Neural cell (in vitro differentiated cells): ENCODE results near the gene MDM2. TPM values are rescaled to one million over a fixed set of nuclear protein-coding genes. Genes with fewer than 3 reads are reported as not detected.

Source experiments
- H2AFZ ChIP-seq: fragments of 200-600, 300-800 bp; sonication (generic), shearing (Covaris generic); 2 replicates; pipeline ENCODE4 v1.6.0; 2014; ENCODE audit warnings: low read depth, mild to moderate bottlenecking, antibody characterized with exemption, low read length, moderate library complexity
- H3F3A ChIP-seq: fragments of 200-600 bp; shearing (Covaris generic); 2 replicates; pipeline ENCODE4 v1.6.1; 2016; ENCODE audit warnings: mild to moderate bottlenecking, moderate library complexity, mixed read lengths, antibody characterized with exemption, low read length; ENCODE audit not compliant: insufficient read depth, poor library complexity, severe bottlenecking
- H3K27ac ChIP-seq: fragments of 200-600, 300-800 bp; sonication (generic), shearing (Covaris generic); 2 replicates; pipeline ENCODE4 v1.5.1; 2014; ENCODE audit warnings: mild to moderate bottlenecking, low read length, moderate library complexity
- H3K27me3 ChIP-seq: fragments of 300-800, 200-600 bp; sonication (generic), shearing (Covaris generic); 2 replicates; pipeline ENCODE4 v1.6.0; 2014; ENCODE audit warnings: mild to moderate bottlenecking, low read depth, low read length, moderate library complexity; ENCODE audit not compliant: insufficient read depth
- H3K36me3 ChIP-seq: fragments of 300-800, 200-600 bp; sonication (generic), shearing (Covaris generic); 2 replicates; pipeline ENCODE4 v1.5.1; 2014; ENCODE audit warnings: mild to moderate bottlenecking, antibody characterized with exemption, low read length, moderate library complexity; ENCODE audit not compliant: insufficient read depth
- H3K4me2 ChIP-seq: fragments of 300-800, 200-600 bp; sonication (generic), shearing (Covaris generic); 2 replicates; pipeline ENCODE4 v1.6.0; 2014; ENCODE audit warnings: mild to moderate bottlenecking, low read length
- H3K4me3 ChIP-seq: fragments of 300-800, 200-600 bp; sonication (generic), shearing (Covaris generic); 2 replicates; pipeline ENCODE4 v1.5.1; 2014; ENCODE audit warnings: mild to moderate bottlenecking, low read length, moderate library complexity
- H3K79me2 ChIP-seq: fragments of 200-600 bp; shearing (Covaris generic); replicated peaks from 2 replicates; pipeline ENCODE4 v1.6.0; 2014; ENCODE audit warnings: mild to moderate bottlenecking, low read length, moderate library complexity; ENCODE audit not compliant: insufficient read depth
- H3K9ac ChIP-seq: fragments of 300-800, 200-600 bp; sonication (generic), shearing (Covaris generic); 2 replicates; pipeline ENCODE4 v1.6.1; 2016; ENCODE audit warnings: mild to moderate bottlenecking, low read length, mixed read lengths
- H3K9me2 ChIP-seq: fragments of 200-600 bp; shearing (Covaris generic); 2 replicates; pipeline ENCODE4 v1.6.1; 2016; ENCODE audit warnings: mild to moderate bottlenecking, low read length, mixed read lengths; ENCODE audit not compliant: insufficient read depth
- H3K9me3 ChIP-seq: fragments of 200-600, 300-800 bp; sonication (generic), shearing (Covaris generic); 2 replicates; pipeline ENCODE4 v1.6.1; 2016; ENCODE audit warnings: mild to moderate bottlenecking, mixed run types, low read length, moderate library complexity, mixed read lengths
- H4K20me1 ChIP-seq: fragments of 200-600 bp; shearing (Covaris generic); 2 replicates; pipeline ENCODE4 v1.6.1; 2016; ENCODE audit warnings: mild to moderate bottlenecking, mixed run types; ENCODE audit not compliant: insufficient read depth
- EP300 ChIP-seq: fragments of 450-650 bp; conservative IDR thresholded peaks from 2 replicates; pipeline ENCODE4 v1.6.1; 2014; ENCODE audit warnings: antibody characterized with exemption, mild to moderate bottlenecking, moderate library complexity; ENCODE audit not compliant: poor library complexity, severe bottlenecking
- EZH2 ChIP-seq: fragments of 200-600, 300-800 bp; shearing (Covaris generic), sonication (generic); IDR thresholded peaks from 2 replicates; pipeline ENCODE4 v1.6.1; 2014; ENCODE audit warnings: antibody characterized with exemption, low read length, borderline replicate concordance, mild to moderate bottlenecking; ENCODE audit not compliant: insufficient read depth, poor library complexity, severe bottlenecking
- MXI1 ChIP-seq: fragments of 450-650 bp; conservative IDR thresholded peaks from 2 replicates; pipeline ENCODE4 v1.6.1; 2014; ENCODE audit warnings: antibody characterized with exemption, mild to moderate bottlenecking; ENCODE audit not compliant: poor library complexity, severe bottlenecking
- POLR2AphosphoS5 ChIP-seq: IDR thresholded peaks from 2 replicates; pipeline ENCODE4 v1.6.1; 2012
- RAD21 ChIP-seq: fragments of 450-650 bp; conservative IDR thresholded peaks from 2 replicates; pipeline ENCODE4 v1.6.1; 2014; ENCODE audit warnings: antibody characterized with exemption, mild to moderate bottlenecking, moderate library complexity
- SMC3 ChIP-seq: fragments of 450-650 bp; conservative IDR thresholded peaks from 2 replicates; pipeline ENCODE4 v1.6.1; 2014; ENCODE audit warnings: antibody characterized with exemption, mild to moderate bottlenecking, moderate library complexity; ENCODE audit not compliant: poor library complexity
- TAF1 ChIP-seq: IDR thresholded peaks from 2 replicates; pipeline ENCODE4 v1.6.1; 2012; ENCODE audit warnings: low read depth
- polyA plus RNA-seq: library from polyadenylated mRNA; depleted of rRNA; stranded (reverse); fragments of >200 nt; gene quantifications from 2 replicates; pipeline ENCODE4 v1.2.3, GENCODE V29; 2014
- TF ChIP-seq, protein P1 (sequence below): fragments of 450-650 bp; IDR thresholded peaks from 2 replicates; pipeline ENCODE4 v1.5.1; 2014; ENCODE audit warnings: antibody characterized with exemption, mild to moderate bottlenecking, moderate library complexity; ENCODE audit not compliant: poor library complexity, severe bottlenecking
- TF ChIP-seq, protein P2 (sequence below): IDR thresholded peaks from 2 replicates; pipeline ENCODE4 v1.6.1; 2012; ENCODE audit warnings: borderline replicate concordance

MDM2 gene
- polyA plus RNA-seq, 1 donor from 2014 or later, result 37.5 TPM

DNA sequence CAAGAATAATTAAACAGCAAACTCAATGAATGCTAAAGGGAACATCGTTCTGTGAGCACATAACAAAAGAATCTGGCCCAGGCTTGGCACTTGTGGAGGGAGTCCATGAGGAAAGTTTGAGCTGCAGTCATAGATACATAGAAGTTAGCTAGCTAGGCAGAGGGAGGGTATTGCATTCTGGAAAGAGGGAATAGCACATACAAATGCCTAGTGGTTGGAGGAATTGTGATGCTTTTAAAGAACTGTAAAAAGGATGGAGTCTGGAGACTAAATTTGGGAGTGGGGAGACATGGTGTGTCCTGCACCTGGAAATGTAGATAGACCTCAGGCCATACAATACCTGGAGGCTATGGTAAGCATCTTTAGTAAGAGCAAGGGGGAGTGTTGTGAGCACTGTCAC is 38.0 kb upstream of the MDM2 start:
- Histone ChIP-seq H3K9me3 (no peaks in the 10 kb centered on the region), H3K27ac (no peak overlapping the region), H3K36me3 (no peaks in the 10 kb centered on the region), H3K4me2 (no peak overlapping the region), H4K20me1 (no peaks in the 10 kb centered on the region), H2AFZ (no peak overlapping the region), H3K79me2 (no peaks in the 10 kb centered on the region), H3F3A (no peaks in the 10 kb centered on the region), H3K9me2 (no peaks in the 10 kb centered on the region), H3K9ac (no peak overlapping the region), H3K27me3 (no peaks in the 10 kb centered on the region), H3K4me3 (no peak overlapping the region)
- TF ChIP-seq EZH2, result no peak
- TF ChIP-seq POLR2AphosphoS5, result no peak
- no peak for TF ChIP-seq TAF1
- TF ChIP-seq, protein P1, sequence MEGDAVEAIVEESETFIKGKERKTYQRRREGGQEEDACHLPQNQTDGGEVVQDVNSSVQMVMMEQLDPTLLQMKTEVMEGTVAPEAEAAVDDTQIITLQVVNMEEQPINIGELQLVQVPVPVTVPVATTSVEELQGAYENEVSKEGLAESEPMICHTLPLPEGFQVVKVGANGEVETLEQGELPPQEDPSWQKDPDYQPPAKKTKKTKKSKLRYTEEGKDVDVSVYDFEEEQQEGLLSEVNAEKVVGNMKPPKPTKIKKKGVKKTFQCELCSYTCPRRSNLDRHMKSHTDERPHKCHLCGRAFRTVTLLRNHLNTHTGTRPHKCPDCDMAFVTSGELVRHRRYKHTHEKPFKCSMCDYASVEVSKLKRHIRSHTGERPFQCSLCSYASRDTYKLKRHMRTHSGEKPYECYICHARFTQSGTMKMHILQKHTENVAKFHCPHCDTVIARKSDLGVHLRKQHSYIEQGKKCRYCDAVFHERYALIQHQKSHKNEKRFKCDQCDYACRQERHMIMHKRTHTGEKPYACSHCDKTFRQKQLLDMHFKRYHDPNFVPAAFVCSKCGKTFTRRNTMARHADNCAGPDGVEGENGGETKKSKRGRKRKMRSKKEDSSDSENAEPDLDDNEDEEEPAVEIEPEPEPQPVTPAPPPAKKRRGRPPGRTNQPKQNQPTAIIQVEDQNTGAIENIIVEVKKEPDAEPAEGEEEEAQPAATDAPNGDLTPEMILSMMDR, result no peak
- no peak for TF ChIP-seq SMC3
- TF ChIP-seq, protein P2, sequence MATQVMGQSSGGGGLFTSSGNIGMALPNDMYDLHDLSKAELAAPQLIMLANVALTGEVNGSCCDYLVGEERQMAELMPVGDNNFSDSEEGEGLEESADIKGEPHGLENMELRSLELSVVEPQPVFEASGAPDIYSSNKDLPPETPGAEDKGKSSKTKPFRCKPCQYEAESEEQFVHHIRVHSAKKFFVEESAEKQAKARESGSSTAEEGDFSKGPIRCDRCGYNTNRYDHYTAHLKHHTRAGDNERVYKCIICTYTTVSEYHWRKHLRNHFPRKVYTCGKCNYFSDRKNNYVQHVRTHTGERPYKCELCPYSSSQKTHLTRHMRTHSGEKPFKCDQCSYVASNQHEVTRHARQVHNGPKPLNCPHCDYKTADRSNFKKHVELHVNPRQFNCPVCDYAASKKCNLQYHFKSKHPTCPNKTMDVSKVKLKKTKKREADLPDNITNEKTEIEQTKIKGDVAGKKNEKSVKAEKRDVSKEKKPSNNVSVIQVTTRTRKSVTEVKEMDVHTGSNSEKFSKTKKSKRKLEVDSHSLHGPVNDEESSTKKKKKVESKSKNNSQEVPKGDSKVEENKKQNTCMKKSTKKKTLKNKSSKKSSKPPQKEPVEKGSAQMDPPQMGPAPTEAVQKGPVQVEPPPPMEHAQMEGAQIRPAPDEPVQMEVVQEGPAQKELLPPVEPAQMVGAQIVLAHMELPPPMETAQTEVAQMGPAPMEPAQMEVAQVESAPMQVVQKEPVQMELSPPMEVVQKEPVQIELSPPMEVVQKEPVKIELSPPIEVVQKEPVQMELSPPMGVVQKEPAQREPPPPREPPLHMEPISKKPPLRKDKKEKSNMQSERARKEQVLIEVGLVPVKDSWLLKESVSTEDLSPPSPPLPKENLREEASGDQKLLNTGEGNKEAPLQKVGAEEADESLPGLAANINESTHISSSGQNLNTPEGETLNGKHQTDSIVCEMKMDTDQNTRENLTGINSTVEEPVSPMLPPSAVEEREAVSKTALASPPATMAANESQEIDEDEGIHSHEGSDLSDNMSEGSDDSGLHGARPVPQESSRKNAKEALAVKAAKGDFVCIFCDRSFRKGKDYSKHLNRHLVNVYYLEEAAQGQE, result no peak
- TF ChIP-seq EP300, result no peak
- TF ChIP-seq RAD21, result no peak
- no peak for TF ChIP-seq MXI1

GRCh38 chr12:68771223-68771925 is 36.6 kb upstream of the MDM2 start:
- Histone ChIP-seq H3K9ac (no peak overlapping the region), H3K27ac (no peak overlapping the region), H3K9me3 (no peaks in the 10 kb centered on the region), H3K27me3 (no peaks in the 10 kb centered on the region), H4K20me1 (no peaks in the 10 kb centered on the region), H3K4me3 (no peak overlapping the region), H3K4me2 (no peak overlapping the region), H3K79me2 (no peaks in the 10 kb centered on the region), H3K9me2 (no peaks in the 10 kb centered on the region), H3F3A (no peaks in the 10 kb centered on the region), H2AFZ (no peak overlapping the region), H3K36me3 (no peaks in the 10 kb centered on the region)
- TF ChIP-seq SMC3, result no peak
- TF ChIP-seq, protein P1, result no peak
- TF ChIP-seq EZH2, result no peak
